Amygdala (tissue), 56 donors: Measurements from ENCODE around the gene LRRC18.
A peak's percentile ranks its signal among the peaks of the same experiment; 100 is the strongest.

Experiments used
- DNase-seq, 56 donors: peaks; one replicate each; lab custom pipeline; 2025; lab: John Stamatoyannopoulos, UW

Gene LRRC18

DNA sequence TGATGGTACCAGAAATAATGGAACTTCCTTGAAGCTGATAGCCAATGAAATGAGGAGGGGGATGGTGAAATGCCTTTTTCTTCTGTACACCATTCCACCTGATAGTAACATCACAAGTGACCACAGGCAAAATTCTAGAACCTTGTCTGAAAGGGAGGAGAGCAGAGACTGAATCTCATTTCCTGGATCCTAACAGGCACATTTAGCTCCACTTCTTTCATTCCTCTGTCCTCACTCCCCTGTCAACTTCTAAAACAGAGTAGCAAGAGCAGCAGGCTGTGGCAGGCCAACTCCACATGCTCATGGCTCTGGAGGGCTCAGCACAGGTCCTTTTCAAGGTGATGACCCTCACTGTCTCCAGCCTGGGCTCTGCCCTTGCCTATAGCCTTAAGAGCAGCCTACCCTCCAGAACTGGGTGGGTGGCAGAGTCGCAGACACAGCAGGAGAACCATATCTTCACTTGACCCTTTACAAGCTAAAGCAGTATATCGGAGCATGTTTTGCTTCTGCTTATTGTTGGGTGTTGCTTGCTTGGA lies at the start of gene LRRC18:
Gene LRRC18 (minus strand): TSS at position 51 of the 536 bp plus-strand sequence. CDS start 25,685 bp downstream, outside the sequence.
- no peak for DNase-seq

DNA sequence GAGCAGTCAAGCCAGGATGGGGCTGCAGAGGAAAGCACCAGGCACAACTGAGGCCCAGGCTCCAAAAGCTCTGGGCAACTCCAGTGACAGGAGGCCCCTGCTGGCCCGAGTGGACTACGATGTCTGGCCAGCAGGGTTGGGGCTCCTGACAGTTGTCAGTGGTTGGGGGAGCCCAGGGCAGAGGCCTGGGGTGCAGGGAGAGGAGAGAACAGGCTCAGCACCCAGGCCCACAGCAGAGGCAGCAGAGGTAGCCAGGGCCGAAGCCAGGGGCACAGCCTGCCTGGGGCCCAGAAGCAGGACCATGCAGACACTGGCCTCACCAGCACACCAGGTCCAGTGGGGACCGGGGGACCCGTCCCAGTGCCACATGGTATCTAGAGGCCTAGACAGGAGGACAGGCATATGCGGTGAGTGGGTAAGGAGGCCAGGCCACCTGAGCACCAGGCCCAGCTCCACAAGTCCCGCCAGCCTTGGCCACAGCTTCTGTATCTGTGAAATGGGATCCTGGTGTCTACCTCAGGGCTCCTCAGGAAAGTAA lies 46.0 kb upstream of the LRRC18 start:
- DNase-seq, result no peak

DNA sequence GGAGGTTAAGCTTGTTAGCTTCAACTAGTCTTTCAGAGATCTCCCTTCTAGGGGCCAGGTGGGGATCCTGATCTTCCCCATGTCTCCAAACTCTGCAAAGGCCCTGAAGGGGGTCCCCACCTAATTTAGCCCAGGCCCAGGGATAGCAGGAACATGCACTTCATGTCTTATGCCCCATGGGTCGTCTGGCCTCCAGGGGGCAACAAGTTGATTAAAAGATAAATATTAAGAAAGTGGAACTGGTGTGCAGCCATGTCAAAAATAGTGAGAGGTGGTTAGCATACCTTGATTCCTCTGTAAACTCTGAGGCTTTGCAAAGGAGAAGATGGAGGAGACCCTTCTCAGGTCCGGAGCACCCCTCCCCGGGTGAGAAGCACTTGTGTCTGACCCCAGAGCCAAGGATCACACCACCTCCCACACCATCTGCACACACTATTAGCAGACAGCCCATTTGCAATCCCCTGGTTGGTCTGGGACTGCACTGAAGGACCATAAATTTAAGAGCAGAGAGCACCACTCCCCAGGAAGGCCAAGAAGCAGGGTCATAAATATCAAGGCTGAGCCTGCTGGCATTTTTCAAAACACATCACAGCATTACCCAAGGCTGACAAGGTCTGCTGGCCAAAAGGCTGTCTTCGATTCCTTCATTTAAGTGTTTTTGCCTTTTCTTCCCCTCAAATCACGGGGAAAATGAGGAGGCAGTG lies 44.2 kb upstream of the LRRC18 start:
- no peak for DNase-seq

DNA sequence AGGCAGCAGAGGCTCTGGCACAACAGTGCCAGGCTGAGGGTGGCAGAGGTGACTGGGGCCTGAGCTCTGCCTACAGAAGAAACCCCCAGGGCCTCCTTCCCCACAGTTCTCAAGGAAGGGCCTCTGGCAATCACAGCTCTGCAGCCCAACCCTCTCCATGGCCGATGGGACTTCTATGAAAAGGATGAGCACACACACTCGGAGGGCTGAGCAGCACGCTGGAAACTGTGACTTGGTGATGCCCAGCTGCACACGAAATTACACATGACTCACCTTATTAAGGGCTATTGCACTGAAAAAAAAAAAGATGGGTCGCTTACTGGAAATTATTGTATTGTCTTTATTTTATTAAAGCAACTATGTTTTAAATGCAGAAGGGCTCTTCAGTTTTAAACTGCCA lies 42.9 kb upstream of the LRRC18 start:
- no peak for DNase-seq

DNA sequence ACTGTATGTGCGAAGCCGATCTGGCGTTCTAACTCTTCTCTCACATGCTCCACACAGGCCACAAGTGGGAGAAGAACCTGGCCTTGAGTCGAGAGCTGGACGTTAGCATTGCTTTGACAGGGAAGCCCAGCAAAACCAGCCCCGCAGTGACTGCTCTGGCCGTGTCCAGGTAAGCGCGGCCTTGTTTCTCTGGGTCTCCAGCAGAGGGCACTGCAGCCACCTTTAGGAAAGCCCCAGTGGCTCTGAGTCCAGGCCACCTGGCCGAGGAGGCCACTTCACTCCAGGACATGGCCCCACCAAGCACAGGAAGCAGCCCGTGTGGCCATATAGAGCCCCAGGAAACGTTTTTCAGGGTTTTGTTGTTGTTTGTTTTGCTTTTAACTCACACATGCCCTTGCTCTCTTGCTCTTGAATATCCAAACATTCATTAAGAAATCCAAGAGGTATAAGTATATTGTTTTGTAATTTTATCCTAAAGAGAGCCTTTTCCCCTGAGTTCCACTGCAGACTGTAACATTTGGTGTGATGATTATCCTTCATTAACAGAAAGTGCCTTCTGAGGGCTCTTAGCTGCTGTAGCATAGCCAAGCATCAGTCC lies 41.8 kb upstream of the LRRC18 start:
- peak in 30 of 56 donors; percentile 1 to 62 (median 25) for DNase-seq

DNA sequence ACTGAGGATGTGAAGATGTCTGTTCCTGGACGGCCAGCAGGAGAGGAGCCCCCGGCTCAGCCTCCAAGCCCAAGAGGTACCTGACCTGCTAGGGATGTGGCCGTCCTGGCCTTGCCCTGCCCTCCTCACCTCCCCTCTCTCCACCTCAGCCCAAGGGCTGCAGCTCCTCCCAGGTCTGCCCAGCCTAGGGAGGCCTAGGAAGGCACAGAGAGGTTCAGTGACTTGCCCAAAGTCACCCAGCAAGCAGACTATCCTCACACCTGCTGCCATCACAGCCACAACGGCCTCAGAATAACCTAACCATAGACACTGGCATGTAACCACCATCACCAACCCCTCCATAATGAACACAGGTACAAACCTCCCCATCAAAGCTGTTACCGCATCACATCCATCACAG lies 38.7 kb upstream of the LRRC18 start:
- DNase-seq, result no peak

DNA sequence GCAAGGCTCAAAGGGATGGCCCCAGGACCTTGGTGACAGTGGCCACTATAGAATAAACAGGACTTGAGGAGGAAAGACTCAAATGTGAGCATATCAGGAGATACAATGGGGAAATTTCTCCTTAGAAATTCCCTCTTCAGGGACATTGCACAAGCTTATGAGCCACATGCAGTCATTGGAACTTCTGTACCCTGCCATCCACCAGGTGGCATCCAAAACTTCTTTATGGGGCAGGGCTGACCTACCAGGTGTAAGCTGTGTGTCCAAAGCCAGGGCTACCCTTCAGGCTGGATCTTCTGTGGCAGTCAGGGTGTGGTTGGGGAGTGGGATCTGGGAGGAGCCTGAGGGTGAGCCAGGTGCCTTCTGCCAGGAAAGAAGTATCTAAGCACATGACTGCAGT lies 36.6 kb upstream of the LRRC18 start:
- peak in 1 of 56 donors; percentile 18 for DNase-seq

DNA sequence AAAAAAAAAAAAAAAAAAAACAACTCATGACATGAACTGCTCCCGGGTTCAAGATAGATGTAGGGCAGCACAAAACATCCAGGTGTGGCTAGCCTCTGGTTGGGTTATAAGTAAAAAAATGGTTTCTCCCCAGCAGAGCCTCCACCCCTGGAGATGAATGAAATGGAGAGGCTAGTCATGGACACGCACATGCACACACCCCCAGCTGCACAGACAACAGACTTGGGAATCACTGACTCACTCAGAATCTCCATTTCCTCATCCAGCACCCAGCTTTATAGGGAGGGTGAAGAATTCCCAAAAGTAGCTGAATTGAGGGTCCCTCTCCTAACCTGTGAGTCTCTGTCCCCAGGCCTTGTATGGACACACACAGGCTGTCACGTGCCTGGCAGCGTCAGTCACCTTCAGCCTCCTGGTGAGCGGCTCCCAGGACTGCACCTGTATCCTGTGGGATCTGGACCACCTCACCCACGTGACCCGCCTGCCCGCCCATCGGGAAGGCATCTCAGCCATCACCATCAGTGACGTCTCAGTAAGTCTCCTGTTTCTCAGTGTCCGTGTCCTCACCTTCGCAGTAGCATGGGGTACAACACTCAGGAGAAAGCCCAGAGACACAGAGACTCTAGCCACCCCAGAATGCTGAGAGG lies 35.0 kb upstream of the LRRC18 start:
- DNase-seq, result no peak

DNA sequence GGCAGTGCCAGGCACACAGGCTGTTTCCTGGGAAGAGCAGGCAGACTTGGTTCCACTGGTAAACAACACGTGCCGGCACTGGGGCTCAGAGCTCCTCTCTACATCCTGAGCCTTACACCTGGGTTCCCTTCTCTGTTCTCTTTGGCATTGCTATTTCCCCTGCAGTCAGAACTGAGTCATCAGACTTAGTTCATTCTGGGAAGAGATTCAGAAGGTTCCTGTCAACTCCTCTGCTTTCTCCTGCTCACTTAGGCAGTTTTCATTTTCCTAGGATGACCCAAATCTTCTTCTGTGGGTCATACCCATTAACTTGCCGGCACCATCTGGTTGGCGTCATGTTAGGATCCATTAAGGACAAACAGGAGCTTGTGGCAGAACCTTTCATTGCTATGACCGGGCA lies 33.4 kb upstream of the LRRC18 start:
- DNase-seq, result no peak

DNA sequence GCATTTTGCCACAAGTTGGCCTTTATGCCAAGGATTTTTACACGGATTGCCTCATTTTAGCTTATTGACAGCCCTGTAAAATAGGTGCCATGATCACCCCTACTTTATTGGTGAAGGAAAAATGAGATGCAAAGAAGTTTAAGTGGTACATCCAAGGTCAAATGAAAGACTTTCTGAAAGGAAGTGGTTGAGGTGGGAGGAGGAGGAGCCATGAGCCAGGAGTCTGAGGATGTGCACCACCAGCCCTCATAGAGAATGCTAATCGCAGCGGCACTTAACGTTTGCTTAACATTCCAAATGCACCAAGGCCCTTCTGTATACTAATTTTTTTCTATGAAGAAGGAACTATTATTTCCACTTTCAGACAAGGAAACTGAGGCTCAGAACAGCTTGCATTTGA lies 31.0 kb upstream of the LRRC18 start:
- no peak for DNase-seq

DNA sequence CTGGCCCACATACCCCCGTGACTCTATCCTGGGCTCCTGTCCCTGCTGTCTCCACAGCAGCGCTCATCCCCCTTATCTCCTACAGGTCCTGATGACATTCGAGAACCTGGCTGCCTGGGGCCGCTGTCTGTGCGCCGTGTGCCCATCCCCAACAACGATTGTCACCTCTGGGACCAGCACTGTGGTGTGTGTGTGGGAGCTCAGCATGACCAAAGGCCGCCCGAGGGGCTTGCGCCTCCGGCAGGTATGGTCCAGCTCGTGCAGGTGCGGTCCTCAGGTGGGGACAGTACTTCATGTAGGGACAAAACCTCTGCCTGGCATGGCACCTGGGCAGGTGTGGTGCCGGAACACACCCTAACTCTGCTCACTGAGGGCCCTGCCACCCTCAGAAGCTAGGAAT lies 30.4 kb upstream of the LRRC18 start:
- DNase-seq, result no peak

DNA sequence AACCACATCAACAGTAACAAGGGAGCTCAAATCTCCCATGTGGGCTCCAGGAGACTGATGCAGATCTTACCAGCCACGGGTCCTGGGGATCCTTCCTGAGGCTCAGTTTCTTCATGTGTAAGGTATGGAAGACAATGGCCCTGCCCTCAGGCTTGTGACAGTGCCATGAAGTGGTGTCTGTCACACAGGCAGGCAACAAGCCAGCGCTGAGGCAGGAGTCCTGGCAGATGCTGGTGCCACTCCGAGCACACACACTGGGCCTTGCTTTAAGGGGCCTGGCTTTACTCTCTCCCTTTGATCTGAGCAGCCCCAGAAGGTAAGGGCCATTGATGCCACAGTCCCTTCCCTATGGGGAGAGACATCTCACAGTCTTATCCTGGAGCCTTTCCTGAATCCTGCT lies 28.4 kb upstream of the LRRC18 start:
- DNase-seq, result no peak

DNA sequence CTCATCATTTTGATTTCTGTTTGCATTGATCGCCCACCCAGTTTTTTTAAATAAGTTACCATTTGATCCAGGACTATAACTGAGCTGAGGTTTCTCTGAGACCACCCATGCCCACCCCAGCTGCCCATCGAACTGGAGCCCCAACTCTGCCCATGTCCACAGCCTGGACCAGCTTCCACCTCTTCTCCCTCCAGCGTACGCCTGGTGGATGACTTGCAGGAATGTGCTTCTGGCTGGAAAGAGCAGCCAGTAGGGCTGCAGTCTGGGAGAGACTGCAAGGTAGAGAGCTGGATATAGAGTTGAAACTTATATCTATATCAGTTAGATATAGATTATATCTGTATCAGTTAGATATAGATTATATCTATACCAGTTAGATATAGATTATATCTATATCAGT lies 25.8 kb upstream of the LRRC18 start:
- no peak for DNase-seq

DNA sequence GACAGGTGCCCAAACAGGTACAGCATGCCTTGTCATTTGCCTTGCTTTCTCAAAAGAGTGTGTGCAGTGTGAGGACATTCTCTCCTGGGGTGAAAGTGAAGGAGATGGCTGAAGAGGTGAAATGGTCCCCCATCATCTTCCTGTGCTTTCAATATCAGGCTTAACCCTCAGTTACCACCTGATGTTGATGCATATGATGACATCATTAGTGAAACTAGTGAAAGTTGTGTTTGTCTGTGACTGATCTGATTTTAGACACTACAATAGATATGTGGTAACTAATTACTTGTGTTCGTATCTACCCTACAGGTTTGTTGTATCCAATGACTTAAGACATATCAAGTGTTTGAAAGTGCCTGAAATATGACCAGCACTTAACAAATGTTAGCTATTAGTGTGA lies 24.4 kb upstream of the LRRC18 start:
- DNase-seq, result no peak

DNA sequence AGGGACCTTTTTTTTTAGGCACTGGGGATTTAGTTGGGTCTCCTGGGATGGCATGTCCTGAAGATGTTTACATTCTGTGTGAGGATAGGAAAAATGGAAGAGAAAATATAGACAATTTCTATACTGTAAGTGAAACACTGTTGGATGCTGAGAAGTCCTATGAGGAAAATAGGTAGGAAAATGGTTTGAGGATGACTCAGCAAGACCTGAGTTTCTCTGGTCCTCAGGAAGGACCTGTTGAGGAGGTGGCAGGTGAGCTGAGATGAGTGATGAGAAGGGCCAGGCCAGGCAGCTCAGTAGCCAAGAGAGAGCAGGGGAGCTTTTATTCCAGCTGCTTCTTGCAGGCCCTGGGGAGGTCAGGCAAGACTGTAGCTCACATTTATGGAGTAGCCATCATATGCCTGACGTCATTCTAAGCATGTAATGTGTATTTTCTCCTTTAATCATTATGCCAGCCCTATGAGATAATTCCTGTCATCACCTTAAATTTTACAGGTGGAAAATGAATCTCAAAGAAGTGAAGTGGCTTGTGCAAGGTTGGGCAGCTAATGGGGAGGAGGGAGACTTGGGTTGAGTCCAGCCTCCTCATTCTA lies 19.1 kb upstream of the LRRC18 start:
- DNase-seq, result no peak

DNA sequence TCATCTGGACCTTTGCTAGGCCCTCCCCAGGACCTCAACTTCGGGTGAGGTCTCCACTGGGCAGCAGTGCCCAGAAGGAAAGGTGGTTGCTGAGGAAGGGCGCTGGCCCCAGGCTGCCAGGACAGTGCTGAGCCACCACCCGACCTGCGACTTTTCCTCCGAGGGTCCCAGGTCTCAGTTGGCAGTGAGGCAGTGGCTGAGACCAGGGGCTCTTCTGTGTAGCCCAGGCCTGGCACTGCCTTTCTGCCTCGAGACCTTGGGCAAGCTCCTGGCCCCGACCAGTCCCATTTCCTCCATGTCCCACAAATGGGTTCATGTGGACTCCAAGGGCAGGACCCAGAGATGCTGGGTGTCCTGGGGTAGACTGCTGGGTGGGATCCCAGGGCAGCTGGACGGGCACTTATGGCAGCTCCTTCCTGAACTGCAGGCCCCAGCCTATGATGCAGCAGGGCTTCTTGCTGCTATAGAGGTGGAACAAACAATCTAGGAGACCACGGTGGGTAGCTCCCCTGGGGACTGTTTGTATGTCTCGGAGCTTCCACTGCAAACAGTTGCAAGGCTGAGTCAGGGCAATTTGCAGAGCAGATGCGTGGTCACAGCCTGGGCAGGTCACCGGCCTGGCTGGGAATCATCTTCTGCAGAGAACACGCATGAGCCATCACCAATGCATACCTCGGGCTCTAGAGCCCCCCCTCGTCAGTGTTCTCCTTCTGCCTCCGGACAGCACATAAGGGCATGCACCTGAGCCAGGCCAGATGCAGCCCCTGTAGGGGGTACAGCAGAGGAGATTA lies 17.9 kb upstream of the LRRC18 start:
- DNase-seq, result no peak

DNA sequence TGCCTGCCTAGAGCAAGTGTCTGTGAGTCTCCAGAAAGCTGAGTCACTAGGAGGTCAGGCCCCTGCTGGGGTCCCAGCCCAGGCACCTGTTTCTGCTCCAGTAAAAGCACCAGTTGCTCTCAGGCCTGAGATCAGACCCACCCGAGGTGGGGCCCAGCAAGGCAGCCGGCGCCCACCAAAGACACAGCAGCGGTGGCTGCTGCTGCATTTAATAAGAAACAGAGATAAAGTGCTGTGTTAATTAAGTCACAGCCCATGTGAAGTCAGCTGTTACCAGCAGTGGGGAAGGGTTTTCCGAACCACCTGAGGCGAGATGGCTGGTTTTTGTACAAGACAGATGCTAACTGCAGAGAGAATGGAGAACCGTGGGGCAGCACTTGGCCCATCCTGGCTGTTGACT lies 12.1 kb upstream of the LRRC18 start:
- no peak for DNase-seq

DNA sequence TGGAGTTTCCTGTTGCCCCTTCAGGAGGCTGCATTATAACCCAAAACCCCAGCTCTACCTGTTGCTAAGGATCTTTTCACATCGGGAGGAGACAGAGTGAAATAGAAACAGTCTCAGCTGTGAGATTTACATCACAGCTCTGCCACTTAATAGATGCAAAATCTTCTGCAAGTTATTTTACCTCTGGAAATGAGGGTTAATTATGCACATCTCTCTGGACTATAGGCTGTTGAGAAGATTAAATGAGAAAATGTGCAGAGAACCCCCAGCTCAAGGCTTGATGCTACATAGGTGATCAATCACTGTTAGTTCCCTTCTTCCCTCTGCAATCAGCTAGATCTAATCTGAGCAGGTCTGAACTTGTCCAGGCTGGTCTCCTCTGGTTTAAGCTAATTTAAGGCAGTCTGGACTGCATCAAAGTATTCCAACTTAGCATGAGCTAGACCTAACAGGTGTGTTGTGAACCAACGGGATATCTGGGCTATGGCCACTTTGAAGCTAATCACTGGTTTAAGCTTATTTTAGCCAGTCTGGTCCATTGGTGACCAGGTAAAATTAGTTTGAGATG lies 8.9 kb upstream of the LRRC18 start:
- DNase-seq, result no peak

DNA sequence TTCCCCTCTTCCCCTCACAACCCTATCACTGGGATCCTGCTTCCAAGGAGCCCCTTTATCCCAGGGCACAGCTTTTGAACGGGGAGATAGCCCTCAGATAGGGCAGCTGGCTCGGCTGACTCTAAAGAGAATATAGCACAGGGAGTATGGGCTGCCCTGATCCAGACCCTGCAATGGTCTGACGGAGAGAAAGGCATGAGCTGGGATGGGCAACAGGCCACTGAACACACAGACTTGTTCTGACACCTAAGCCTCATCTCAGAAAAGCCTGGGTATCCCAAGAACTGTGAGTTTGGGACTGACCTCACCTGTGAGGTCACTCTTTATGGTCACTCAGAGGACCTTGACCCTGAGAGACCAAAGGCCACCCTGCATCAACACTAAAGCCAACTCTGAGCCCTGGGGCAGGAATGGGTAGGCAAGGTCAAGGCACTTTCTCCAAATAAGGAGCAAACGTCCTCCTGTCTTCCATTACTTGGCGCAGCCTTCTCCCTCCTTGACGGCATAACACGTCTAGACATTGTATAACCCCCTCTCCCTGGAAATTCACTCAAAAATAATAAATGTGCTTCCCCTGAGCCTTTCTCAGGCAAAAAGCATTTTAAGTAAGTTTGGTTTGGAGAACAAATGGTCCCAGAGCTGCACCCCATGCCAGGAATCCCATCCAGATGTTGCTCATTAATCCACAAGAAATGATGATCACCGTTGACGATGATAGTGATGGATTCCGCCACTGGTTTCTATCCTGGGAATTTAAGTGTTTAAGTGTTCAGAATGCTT lies 8.2 kb upstream of the LRRC18 start:
- no peak for DNase-seq
